H9 (cell line): ENCODE measurements around the gene METTL8. TPM values are rescaled to one million over a fixed set of nuclear protein-coding genes. Genes with fewer than 3 reads are reported as not detected.

ENCODE experiments used
- DNase-seq: peaks from one replicate; pipeline ENCODE4 v3.0.0-alpha.2; 2017
- H2AFZ ChIP-seq: one replicate; pipeline ENCODE4 v1.6.1; 2013; ENCODE audit warnings: mild to moderate bottlenecking, low read length, control low read depth, moderate library complexity
- H2AK5ac ChIP-seq: 2 replicates; pipeline ENCODE4 v1.6.1; 2013; ENCODE audit warnings: low read length, control low read depth, mixed read lengths; ENCODE audit not compliant: insufficient read length
- H2BK120ac ChIP-seq: one replicate; pipeline ENCODE4 v1.6.1; 2013; ENCODE audit warnings: low read depth, mild to moderate bottlenecking, low read length, control low read depth, inconsistent platforms; ENCODE audit not compliant: poor library complexity, severe bottlenecking
- H2BK12ac ChIP-seq: 2 replicates; pipeline ENCODE4 v1.6.1; 2013; ENCODE audit warnings: low read length, control low read depth, mixed read lengths, low read depth; ENCODE audit not compliant: insufficient read length
- H2BK15ac ChIP-seq: 2 replicates; pipeline ENCODE4 v1.6.1; 2013; ENCODE audit warnings: low read depth, low read length, control low read depth
- H2BK20ac ChIP-seq: one replicate; pipeline ENCODE4 v1.6.1; 2013; ENCODE audit warnings: low read depth, mild to moderate bottlenecking, low read length, control low read depth, inconsistent platforms; ENCODE audit not compliant: poor library complexity, severe bottlenecking
- H2BK5ac ChIP-seq: 2 replicates; pipeline ENCODE4 v1.6.1; 2013; ENCODE audit warnings: low read length, control low read depth, mixed read lengths; ENCODE audit not compliant: insufficient read length
- H3K14ac ChIP-seq: 2 replicates; pipeline ENCODE4 v1.6.1; 2013; ENCODE audit warnings: low read length, control low read depth; ENCODE audit not compliant: insufficient read depth
- H3K18ac ChIP-seq: 2 replicates; pipeline ENCODE4 v1.6.1; 2013; ENCODE audit warnings: low read depth, mild to moderate bottlenecking, mixed read lengths, low read length, control low read depth; ENCODE audit not compliant: insufficient read length
- H3K23ac ChIP-seq: 2 replicates; pipeline ENCODE4 v1.6.1; 2013; ENCODE audit warnings: low read length, control low read depth, mixed read lengths, low read depth; ENCODE audit not compliant: insufficient read length
- H3K23me2 ChIP-seq: 2 replicates; pipeline ENCODE4 v1.6.1; 2013; ENCODE audit warnings: low read depth, mild to moderate bottlenecking, mixed read lengths, low read length, control low read depth; ENCODE audit not compliant: insufficient read length, poor library complexity, severe bottlenecking
- H3K27ac ChIP-seq: 2 replicates; pipeline ENCODE4 v1.5.1; 2013; ENCODE audit warnings: low read length, control low read depth, mixed read lengths, low read depth; ENCODE audit not compliant: insufficient read length
- H3K27me3 ChIP-seq: 2 replicates; pipeline ENCODE4 v1.6.1; 2013; ENCODE audit warnings: low read length, control low read depth, inconsistent platforms; ENCODE audit not compliant: insufficient read depth
- H3K4ac ChIP-seq: 2 replicates; pipeline ENCODE4 v1.6.1; 2013; ENCODE audit warnings: low read depth, mild to moderate bottlenecking, control low read depth, inconsistent platforms, low read length, moderate library complexity
- H3K4me1 ChIP-seq: 2 replicates; pipeline ENCODE4 v1.6.1; 2013; ENCODE audit warnings: low read length, control low read depth, inconsistent platforms; ENCODE audit not compliant: insufficient read depth
- H3K4me2 ChIP-seq: 2 replicates; pipeline ENCODE4 v1.6.1; 2013; ENCODE audit warnings: low read length, control low read depth, mixed read lengths; ENCODE audit not compliant: insufficient read length, insufficient read depth
- H3K56ac ChIP-seq: 2 replicates; pipeline ENCODE4 v1.6.1; 2013; ENCODE audit warnings: low read depth, mild to moderate bottlenecking, mixed read lengths, low read length, control low read depth; ENCODE audit not compliant: insufficient read length
- H3K79me1 ChIP-seq: 2 replicates; pipeline ENCODE4 v1.6.1; 2013; ENCODE audit warnings: low read depth, mild to moderate bottlenecking, moderate library complexity, low read length, control low read depth, inconsistent platforms; ENCODE audit not compliant: insufficient read depth, poor library complexity, severe bottlenecking
- H3K79me2 ChIP-seq: 2 replicates; pipeline ENCODE4 v1.6.1; 2013; ENCODE audit warnings: low read length, control low read depth, inconsistent platforms; ENCODE audit not compliant: insufficient read depth
- H3K9ac ChIP-seq: 2 replicates; pipeline ENCODE4 v1.6.1; 2013; ENCODE audit warnings: low read length, control low read depth, mixed read lengths; ENCODE audit not compliant: insufficient read length; ENCODE audit errors: extremely low read depth
- H3K9me3 ChIP-seq: one replicate; pipeline ENCODE4 v1.6.1; 2013; ENCODE audit warnings: low read depth, low read length, inconsistent platforms; ENCODE audit not compliant: control insufficient read depth
- H3T11ph ChIP-seq: one replicate; pipeline ENCODE4 v1.6.1; 2013; ENCODE audit warnings: mild to moderate bottlenecking, low read length, control low read depth, inconsistent platforms
- H4K20me1 ChIP-seq: one replicate; pipeline ENCODE4 v1.6.1; 2013; ENCODE audit not compliant: control insufficient read depth, insufficient read length, insufficient read depth
- H4K5ac ChIP-seq: 2 replicates; pipeline ENCODE4 v1.6.1; 2013; ENCODE audit warnings: low read depth, mild to moderate bottlenecking, mixed read lengths, low read length, control low read depth; ENCODE audit not compliant: insufficient read length
- H4K8ac ChIP-seq: replicated peaks from 2 replicates; pipeline ENCODE4 v1.6.1; 2013; ENCODE audit warnings: low read length, control low read depth, mixed read lengths, low read depth; ENCODE audit not compliant: insufficient read length
- H4K91ac ChIP-seq: 2 replicates; pipeline ENCODE4 v1.6.1; 2013; ENCODE audit warnings: low read depth, mild to moderate bottlenecking, moderate library complexity, mixed read lengths, low read length, control low read depth; ENCODE audit not compliant: insufficient read length
- H3K27ac Mint-ChIP-seq, 3 experiments: 2 replicates in 2 of 3; 3 replicates in 1 of 3; pipeline ENCODE4 v1.8.0; 2020 to 2021; ENCODE audit warnings: mixed read lengths in 3 of 3, mild to moderate bottlenecking in 1 of 3, moderate library complexity in 1 of 3
- H3K27me3 Mint-ChIP-seq: 2 replicates; pipeline ENCODE4 v1.8.0; 2021; ENCODE audit warnings: low read depth, mild to moderate bottlenecking, moderate library complexity, mixed read lengths
- H3K36me3 Mint-ChIP-seq, 3 experiments: 2 replicates in 2 of 3; 3 replicates in 1 of 3; pipeline ENCODE4 v1.8.0; 2020 to 2021; ENCODE audit warnings: low read depth in 3 of 3, mixed read lengths in 3 of 3; ENCODE audit not compliant: insufficient read depth in 1 of 3
- H3K4me1 Mint-ChIP-seq, 2 experiments: 2 replicates each; pipeline ENCODE4 v1.8.0; 2020; ENCODE audit warnings: mixed read lengths in 2 of 2
- H3K4me3 Mint-ChIP-seq, 2 experiments: 2 replicates in 1 of 2; 3 replicates in 1 of 2; pipeline ENCODE4 v1.8.0; 2020 to 2021; ENCODE audit warnings: mild to moderate bottlenecking in 2 of 2, mixed read lengths in 2 of 2, moderate library complexity in 1 of 2
- H3K9me3 Mint-ChIP-seq, 2 experiments: 2 replicates in 1 of 2; 3 replicates in 1 of 2; pipeline ENCODE4 v1.8.0; 2020; ENCODE audit warnings: mild to moderate bottlenecking in 2 of 2, mixed read lengths in 2 of 2, moderate library complexity in 1 of 2
- CTCF ChIP-seq: fragments of 200-600 bp; sonication (generic); conservative IDR thresholded peaks from 3 replicates; pipeline ENCODE4 v1.8.0; 2021; ENCODE audit warnings: antibody characterized with exemption, mild to moderate bottlenecking
- WGBS: extraction: QIAGEN DNeasy Blood & Tissue Kit; methylation state at CpG from one replicate; pipeline ENCODE4 v1.1.7; 2013; ENCODE audit warnings: missing lambda C conversion rate, low lambda C conversion rate, mixed read lengths; ENCODE audit not compliant: insufficient read length; ENCODE audit errors: extremely low coverage; 5-methylcytosine and 5-hydroxymethylcytosine counted together
- total RNA-seq: library from RNA; stranded (reverse); gene quantifications from 2 replicates; pipeline ENCODE4 v1.2.1, GENCODE V29; 2021

Gene METTL8
- total RNA-seq, 1 experiment from 2014 or later: 40.9 TPM

- Histone ChIP-seq H3T11ph (no peak overlapping the region), H3K27me3 (no peaks in the 10 kb centered on the region), H3K79me2 (peaks cover 8% of the 10 kb centered on the region; the same call in 1 of the 2 replicates), H3K23ac (no peak overlapping the region), H3K23me2 (no peaks in the 10 kb centered on the region), H3K4me2 (no peak overlapping the region), H3K4ac (no peak overlapping the region), H3K4me1 (peaks cover 10% of the 10 kb centered on the region), H3K27ac (no peak overlapping the region), H2BK20ac (no peak overlapping the region), H3K9ac (no peak overlapping the region), H4K5ac (no peak overlapping the region), H3K79me1 (peaks cover 3% of the 10 kb centered on the region), H2BK5ac (no peak overlapping the region), H3K56ac (no peak overlapping the region), H4K20me1 (no peaks in the 10 kb centered on the region), H4K91ac (no peak overlapping the region), H3K14ac (no peak overlapping the region), H2BK120ac (no peak overlapping the region), H2BK15ac (no peak overlapping the region), H3K18ac (no peak overlapping the region), H2BK12ac (no peak overlapping the region), H3K9me3 (no peaks in the 10 kb centered on the region), H2AK5ac (no peak overlapping the region), H4K8ac (no peak overlapping the region), H2AFZ (no peak overlapping the region)
- Mint-ChIP-seq H3K27ac (no peak overlapping the region), H3K36me3 (peaks cover 6 to 14% (median 13%) of the 10 kb centered on the region in 3 experiments; a peak in 6 of 7 replicates), H3K27me3 (no peaks in the 10 kb centered on the region), H3K9me3 (no peaks in the 10 kb centered on the region; a peak in 2 of 5 replicates), H3K4me3 (no peak overlapping the region), H3K4me1 (peaks cover 38 to 49% of the 10 kb centered on the region in 2 experiments)
- no peak for DNase-seq
- WGBS: no CpG with 5 or more reads among the region's 1 CpG
- TF ChIP-seq CTCF: no peak
Measured at GRCh38 chr2:171407676-171408044, 26.1 kb downstream of the METTL8 start.
